Ovary (tissue), 9 donors: ENCODE data around the gene PTPRN2. TPM values are rescaled to one million over a fixed set of nuclear protein-coding genes. Genes with fewer than 3 reads are reported as not detected.

Experiments
- DNase-seq, 5 donors: peaks; one replicate each; pipeline ENCODE4 v3.0.0-alpha.2; 2019 to 2020
- H3K27ac ChIP-seq, 2 donors: fragments of 200-600 bp; one replicate each; pipeline versions ENCODE4 v1.5.1 to v1.8.0; 2019 to 2022
- H3K27me3 ChIP-seq: fragments of 200-600 bp; one replicate; pipeline ENCODE4 v1.8.0; 2022
- H3K36me3 ChIP-seq: fragments of 200-600 bp; sonication (generic); one replicate; pipeline ENCODE4 v1.5.1; 2019
- H3K4me1 ChIP-seq: one replicate; pipeline ENCODE4 v1.8.1; 2013; ENCODE audit warnings: mild to moderate bottlenecking, moderate library complexity; ENCODE audit not compliant: insufficient read depth
- H3K4me3 ChIP-seq: fragments of 200-600 bp; sonication (generic); one replicate; pipeline ENCODE4 v1.5.1; 2017
- H3K9me3 ChIP-seq, 2 donors: fragments of 200-600 bp in 1 of 2; sonication (generic) in 1 of 2; one replicate each; pipeline versions ENCODE4 v1.5.1 to v1.8.1; 2013 to 2019; ENCODE audit warnings: mild to moderate bottlenecking in 1 of 2, moderate library complexity in 1 of 2
- EP300 ChIP-seq: sonication (generic); formaldehyde crosslinking; IDR thresholded peaks from one replicate; pipeline ENCODE4 v1.6.1; 2017; ENCODE audit warnings: antibody characterized with exemption
- POLR2A ChIP-seq: fragments of 450-650 bp; IDR thresholded peaks from one replicate; pipeline ENCODE4 v1.6.1; 2017; ENCODE audit warnings: antibody characterized with exemption, mild to moderate bottlenecking, moderate library complexity
- WGBS, 3 donors: extraction: QIAGEN DNeasy Blood & Tissue Kit in 1 of 3; methylation state at CpG; one replicate each; pipeline versions ENCODE4 v1.1.5 to v1.1.7; 2013 to 2017; 5-methylcytosine and 5-hydroxymethylcytosine counted together
- intact Hi-C, 4 donors: fragments of 100-400 bp; cut with DNase I; formaldehyde crosslinking; loops; one replicate each; pipeline versions ENCODE4 v1.11.0 to v1.15.1; 2022 to 2023
- polyA plus RNA-seq, 2 donors: library from polyadenylated mRNA; stranded (reverse); fragments of 200-250 nt in 1 of 2; fragments of 350-450 nt in 1 of 2; fragmentation: Illumina TruSeq in 1 of 2; extraction: RNeasy Lipid Tissue Mini Kit (QIAGEN cat#74804) in 1 of 2; gene quantifications; one replicate each; pipeline ENCODE4 v1.2.3, GENCODE V29; 2013 to 2014
- total RNA-seq, 7 donors: library from RNA; depleted of rRNA in 2 of 7; stranded (reverse); fragments of >200 nt in 2 of 7; fragmentation: NEBNext Ultra II Directional in 3 of 7; extraction: Animal tissue kit (Norgen Biotek cat#: 25700) in 3 of 7; gene quantifications; one replicate each; pipeline versions ENCODE4 v1.1.0 to v1.2.4, GENCODE V29; 2016 to 2023
- TF ChIP-seq, protein P1 (sequence below), 3 donors: fragments of 450-650 bp in 2 of 3; fragments of 200-600 bp in 1 of 3; IDR thresholded peaks; one replicate each; pipeline versions ENCODE4 v1.5.1 to v1.8.0; 2016 to 2022; ENCODE audit warnings: antibody characterized with exemption in 3 of 3, mild to moderate bottlenecking in 1 of 3
- donor health status: DM: no; HTN: no; CAD: no; lungs with moderate emphysema.
- donor health status: DM: no; HTN: no; CAD: no.
- donor health status: Bipolar disorder and iron deficiency.
- donor health status: DM: yes; HTN: yes; CAD: no.
- donor health status: DM: no; HTN: no; CAD: no.
- donor health status: DM: yes; HTN: yes; CAD: no.

Gene PTPRN2
- total and polyA plus RNA-seq, 9 donors = 3.5 to 11.1 (median 5.9) TPM

DNA sequence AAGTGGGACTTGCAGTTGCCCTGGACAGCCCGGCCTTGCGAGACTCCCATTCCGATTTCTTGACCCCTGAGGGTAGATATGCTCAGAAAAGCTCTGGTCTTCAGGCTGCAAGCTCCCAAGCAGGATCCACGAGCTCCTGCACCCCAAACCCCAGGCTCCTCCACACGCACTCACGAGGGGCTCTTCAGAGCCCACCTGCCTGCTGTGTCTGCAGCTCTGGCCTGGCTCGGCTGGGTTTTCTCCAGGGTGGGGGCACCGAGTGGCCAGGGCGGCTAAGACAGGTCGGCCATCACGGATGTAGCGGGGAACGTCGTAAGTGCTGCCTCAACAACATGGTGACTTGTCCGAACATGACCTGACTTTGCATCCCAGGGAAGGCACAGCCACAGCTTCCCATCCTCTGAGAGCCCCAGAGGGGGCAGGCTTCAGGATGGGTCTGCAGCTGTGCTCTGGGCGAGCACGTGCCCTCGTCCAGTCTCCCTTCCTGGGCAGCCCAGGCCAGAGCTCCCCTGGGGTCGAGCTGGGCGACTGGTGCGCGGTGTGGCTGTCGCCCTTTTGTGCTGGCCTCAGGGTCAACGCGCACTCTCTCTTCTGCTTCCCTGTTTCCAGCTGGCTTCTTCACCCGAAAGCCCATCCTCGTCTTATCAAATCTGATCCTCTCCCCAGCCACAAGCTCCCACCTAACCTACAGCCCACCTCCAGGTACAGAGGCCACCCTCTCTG lies 835.5 kb downstream of the PTPRN2 start:
- 82 to 90% (median 87%) methylated on average over 27 of the region's 27 CpGs for WGBS, 3 donors
- DNase-seq = no peak
- no peak overlapping the region for H3K4me3 ChIP-seq
- intact Hi-C loops = loop anchor here in 1 of 4 donors (10.0 kb wide), 1 partner anchor 317 kb away; no protein-coding TSS in a partner anchor
- no peaks in the 10 kb centered on the region for H3K9me3 ChIP-seq
- H3K27me3 ChIP-seq = no peaks in the 10 kb centered on the region
- TF ChIP-seq EP300 = no peak
- no peak for TF ChIP-seq POLR2A
- TF ChIP-seq, protein P1, sequence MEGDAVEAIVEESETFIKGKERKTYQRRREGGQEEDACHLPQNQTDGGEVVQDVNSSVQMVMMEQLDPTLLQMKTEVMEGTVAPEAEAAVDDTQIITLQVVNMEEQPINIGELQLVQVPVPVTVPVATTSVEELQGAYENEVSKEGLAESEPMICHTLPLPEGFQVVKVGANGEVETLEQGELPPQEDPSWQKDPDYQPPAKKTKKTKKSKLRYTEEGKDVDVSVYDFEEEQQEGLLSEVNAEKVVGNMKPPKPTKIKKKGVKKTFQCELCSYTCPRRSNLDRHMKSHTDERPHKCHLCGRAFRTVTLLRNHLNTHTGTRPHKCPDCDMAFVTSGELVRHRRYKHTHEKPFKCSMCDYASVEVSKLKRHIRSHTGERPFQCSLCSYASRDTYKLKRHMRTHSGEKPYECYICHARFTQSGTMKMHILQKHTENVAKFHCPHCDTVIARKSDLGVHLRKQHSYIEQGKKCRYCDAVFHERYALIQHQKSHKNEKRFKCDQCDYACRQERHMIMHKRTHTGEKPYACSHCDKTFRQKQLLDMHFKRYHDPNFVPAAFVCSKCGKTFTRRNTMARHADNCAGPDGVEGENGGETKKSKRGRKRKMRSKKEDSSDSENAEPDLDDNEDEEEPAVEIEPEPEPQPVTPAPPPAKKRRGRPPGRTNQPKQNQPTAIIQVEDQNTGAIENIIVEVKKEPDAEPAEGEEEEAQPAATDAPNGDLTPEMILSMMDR (IDR thresholded peaks at IDR 0.05) = no peak
- no peaks in the 10 kb centered on the region for H3K36me3 ChIP-seq
- peaks cover 5% of the 10 kb centered on the region for H3K4me1 ChIP-seq
- H3K27ac ChIP-seq = no peak overlapping the region

DNA sequence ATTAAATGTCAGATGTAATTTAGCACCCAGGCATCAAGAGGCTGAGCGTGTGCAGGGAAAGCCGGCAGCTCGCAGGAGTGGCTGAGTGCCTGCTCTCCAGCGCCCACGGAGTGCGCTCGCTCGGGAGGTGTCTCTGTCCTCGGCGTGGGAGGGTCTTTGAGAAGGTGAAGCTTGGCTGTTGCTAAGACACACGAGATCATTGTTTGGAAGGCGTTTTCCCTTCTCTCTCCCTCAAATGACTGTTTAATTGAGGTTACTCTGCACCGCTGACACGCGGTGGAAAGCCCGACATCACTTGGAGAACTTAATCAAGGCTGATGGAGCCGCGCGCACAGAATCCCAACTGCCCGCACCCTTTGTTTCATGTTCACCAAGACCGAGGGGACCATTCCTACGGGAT lies 836.2 kb downstream of the PTPRN2 start:
- intact Hi-C loops = loop anchor here in 1 of 4 donors (10.0 kb wide), 1 partner anchor 317 kb away; no protein-coding TSS in a partner anchor
- no peaks in the 10 kb centered on the region for H3K27me3 ChIP-seq
- no peak for DNase-seq
- H3K36me3 ChIP-seq = no peaks in the 10 kb centered on the region
- TF ChIP-seq EP300 (no peak), POLR2A (no peak)
- TF ChIP-seq, protein P1 (IDR thresholded peaks at IDR 0.05) = no peak
- no peak overlapping the region for H3K27ac ChIP-seq
- peaks cover 5% of the 10 kb centered on the region for H3K4me1 ChIP-seq
- H3K9me3 ChIP-seq = no peaks in the 10 kb centered on the region
- no peak overlapping the region for H3K4me3 ChIP-seq
- WGBS, 3 donors = 72 to 84% (median 84%) methylated on average over 22 of the region's 22 CpGs

DNA sequence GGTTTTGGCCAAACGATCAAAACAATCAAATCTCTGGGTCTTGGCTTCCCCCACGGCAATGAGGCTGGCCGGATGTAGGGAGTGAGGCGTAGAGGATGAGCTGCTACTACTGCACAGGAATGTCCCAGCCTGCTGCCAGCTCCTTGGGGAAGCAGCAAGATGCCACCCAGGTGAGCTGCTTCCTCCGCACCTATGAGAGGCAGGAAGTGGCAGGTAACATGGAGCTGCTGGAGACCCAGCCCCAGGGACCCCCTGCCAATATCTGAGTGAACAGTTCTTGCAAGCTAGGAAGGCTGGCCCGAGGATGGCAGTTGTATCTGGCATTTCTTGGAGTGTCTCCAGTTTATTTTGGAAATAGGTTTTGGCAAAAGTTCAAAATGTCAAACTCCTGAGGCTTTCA lies 837.3 kb downstream of the PTPRN2 start:
- no peaks in the 10 kb centered on the region for H3K27me3 ChIP-seq
- H3K9me3 ChIP-seq = no peaks in the 10 kb centered on the region
- H3K4me3 ChIP-seq = no peak overlapping the region
- TF ChIP-seq EP300 = no peak
- no peak for TF ChIP-seq POLR2A
- TF ChIP-seq, protein P1 (IDR thresholded peaks at IDR 0.05) = no peak
- 69 to 72% (median 71%) methylated on average over 6 of the region's 6 CpGs for WGBS, 3 donors
- no peak for DNase-seq
- intact Hi-C loops = loop anchor here in 1 of 4 donors (10.0 kb wide), 1 partner anchor 315 kb away; no protein-coding TSS in a partner anchor
- H3K27ac ChIP-seq = no peak overlapping the region
- H3K36me3 ChIP-seq = no peaks in the 10 kb centered on the region
- H3K4me1 ChIP-seq = peaks cover 5% of the 10 kb centered on the region

DNA sequence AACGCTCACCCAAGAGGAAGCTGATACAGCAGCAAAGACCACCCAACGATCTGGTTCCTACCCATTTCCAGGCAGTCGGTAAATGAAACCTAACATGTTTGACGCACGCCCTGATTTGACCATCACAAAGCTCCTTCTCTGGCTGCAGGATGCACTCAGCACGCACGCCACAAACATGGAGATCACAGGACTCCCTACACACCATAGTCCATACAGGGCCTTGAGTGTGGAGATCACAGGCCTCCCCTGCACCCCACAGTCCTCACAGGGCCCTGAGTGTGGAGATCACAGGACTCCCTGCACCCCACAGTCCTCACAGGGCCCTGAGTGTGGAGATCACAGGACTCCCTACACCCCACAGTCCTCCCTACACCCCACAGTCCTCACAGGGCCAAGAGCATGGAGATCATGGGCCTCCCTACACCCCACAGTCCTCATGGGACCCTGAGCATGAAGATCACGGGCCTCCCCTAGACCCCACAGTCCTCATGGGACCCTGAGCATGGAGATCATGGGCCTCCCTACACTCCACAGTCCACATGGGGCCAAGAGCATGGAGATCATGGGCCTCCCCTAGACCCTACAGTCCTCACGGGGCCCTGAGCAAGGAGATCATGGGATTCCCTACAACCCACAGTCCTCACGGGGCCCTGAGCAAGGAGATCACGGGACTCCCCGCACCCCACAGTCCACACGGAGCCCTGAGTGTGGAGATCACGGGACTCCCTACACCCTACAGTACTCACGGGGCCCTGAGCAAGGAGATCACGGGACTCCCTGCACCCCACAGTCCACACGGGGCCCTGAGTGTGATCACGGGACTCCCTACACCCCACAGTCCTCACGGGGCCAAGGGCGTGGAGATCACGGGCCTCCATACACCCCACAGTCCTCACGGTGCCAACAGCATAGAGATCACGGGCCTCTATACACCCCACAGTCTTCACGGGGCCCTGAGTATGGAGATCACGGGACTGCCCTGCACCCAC lies 841.6 kb downstream of the PTPRN2 start:
- Histone ChIP-seq H3K4me3 (no peak overlapping the region), H3K27ac (no peak overlapping the region), H3K4me1 (no peaks in the 10 kb centered on the region), H3K36me3 (no peaks in the 10 kb centered on the region), H3K27me3 (no peaks in the 10 kb centered on the region), H3K9me3 (no peaks in the 10 kb centered on the region)
- no peak for TF ChIP-seq EP300
- no peak for TF ChIP-seq POLR2A
- TF ChIP-seq, protein P1 (IDR thresholded peaks at IDR 0.05) = no peak
- 91 to 94% (median 91%) methylated on average over 25 of the region's 25 CpGs for WGBS, 3 donors
- intact Hi-C loops = no loop called here
- DNase-seq = no peak
